Tibial nerve (tissue), 4 donors: ENCODE measurements around the gene ZNF100.

Source experiments
- CTCF ChIP-seq, 5 experiments: fragments of 200-600 bp in 3 of 5; fragments of 450-650 bp in 2 of 5; sonication (generic) in 3 of 5; IDR thresholded peaks; one replicate each; pipeline ENCODE4 v1.5.1; 2016 to 2019; ENCODE audit warnings: antibody characterized with exemption in 5 of 5, mild to moderate bottlenecking in 3 of 5, moderate library complexity in 2 of 5
- EP300 ChIP-seq, 2 donors: sonication (generic); formaldehyde crosslinking; IDR thresholded peaks; one replicate each; pipeline ENCODE4 v1.6.1; 2017; ENCODE audit warnings: antibody characterized with exemption in 2 of 2, mild to moderate bottlenecking in 1 of 2
- POLR2A ChIP-seq, 2 donors: fragments of 450-650 bp; IDR thresholded peaks; one replicate each; pipeline ENCODE4 v1.6.1; 2017; ENCODE audit warnings: antibody characterized with exemption in 2 of 2, mild to moderate bottlenecking in 2 of 2, moderate library complexity in 2 of 2

GRCh38 chr19:21758296-21758695 lies 9.1 kb downstream of the ZNF100 start:
- no peak for TF ChIP-seq CTCF (IDR thresholded peaks at IDR 0.05)
- no peak for TF ChIP-seq POLR2A (IDR thresholded peaks at IDR 0.05)
- TF ChIP-seq EP300 (IDR thresholded peaks at IDR 0.05), result no peak
